GM19467 (cell line): Measurements from ENCODE around the gene BCL10.

Experiments
- ATAC-seq: cut with Tn5 transposase; IDR thresholded peaks from one replicate; pipeline ENCODE4 v1.9.1; 2021; ENCODE audit warnings: mild to moderate bottlenecking, moderate library complexity; ENCODE audit not compliant: unreplicated experiment

Gene BCL10

GRCh38 chr1:85224734-85225623, 51.5 kb downstream of the BCL10 start:
- ATAC-seq: no peak

GRCh38 chr1:85224295-85224694, 52.1 kb downstream of the BCL10 start:
- ATAC-seq: no peak

GRCh38 chr1:85223334-85223733, 53.1 kb downstream of the BCL10 start:
- ATAC-seq: no peak

GRCh38 chr1:85220756-85221201, 55.7 kb downstream of the BCL10 start:
- no peak for ATAC-seq

GRCh38 chr1:85219853-85220610, 56.4 kb downstream of the BCL10 start:
- ATAC-seq: no peak

GRCh38 chr1:85216697-85217096, 59.7 kb downstream of the BCL10 start:
- ATAC-seq: no peak
